HL-60/S4 treated with retinoic acid at 250 ng/mL for 4 days and 3 days (cell line): ENCODE data around the gene FARP1.

Source experiments
- in situ Hi-C: fragments of 300-500 bp; cut with MboI; formaldehyde crosslinking; loops from 2 replicates; pipeline ENCODE4 v1.7.0; 2022; ENCODE audit warnings: low sequenced_read_pairs

FARP1 gene

GRCh38 chr13:98275681-98276171 is 132.8 kb downstream of the FARP1 start:
- in situ Hi-C loops = no loop called here

GRCh38 chr13:98276486-98276885 is 133.6 kb downstream of the FARP1 start:
- in situ Hi-C loops = no loop called here

GRCh38 chr13:98278068-98278724 is 135.3 kb downstream of the FARP1 start:
- in situ Hi-C loops = no loop called here

GRCh38 chr13:98279473-98280175 is 136.7 kb downstream of the FARP1 start:
- in situ Hi-C loops = no loop called here

GRCh38 chr13:98280176-98280510 is 137.2 kb downstream of the FARP1 start:
- in situ Hi-C loops = no loop called here

- in situ Hi-C loops = no loop called here
Observed at GRCh38 chr13:98284679-98285078, 141.8 kb downstream of the FARP1 start.

- in situ Hi-C loops = no loop called here
Observed at GRCh38 chr13:98285317-98285716, 142.4 kb downstream of the FARP1 start.

- in situ Hi-C loops = no loop called here
Observed at GRCh38 chr13:98285852-98286594, 143.1 kb downstream of the FARP1 start.

- in situ Hi-C loops = no loop called here
Observed at GRCh38 chr13:98286799-98287198, 143.9 kb downstream of the FARP1 start.

GRCh38 chr13:98288211-98288610 is 145.3 kb downstream of the FARP1 start:
- in situ Hi-C loops = no loop called here

GRCh38 chr13:98289339-98289945 is 146.5 kb downstream of the FARP1 start:
- in situ Hi-C loops = no loop called here

GRCh38 chr13:98290261-98290660 is 147.4 kb downstream of the FARP1 start:
- in situ Hi-C loops = no loop called here

- in situ Hi-C loops = no loop called here
Observed at GRCh38 chr13:98291658-98292057, 148.8 kb downstream of the FARP1 start.

GRCh38 chr13:98293103-98293502 is 150.2 kb downstream of the FARP1 start:
- in situ Hi-C loops = no loop called here

- in situ Hi-C loops = no loop called here
Observed at GRCh38 chr13:98293570-98294142, 150.8 kb downstream of the FARP1 start.

- in situ Hi-C loops = no loop called here
Observed at GRCh38 chr13:98295371-98295770, 152.5 kb downstream of the FARP1 start.

GRCh38 chr13:98297051-98297450 is 154.2 kb downstream of the FARP1 start:
- in situ Hi-C loops = no loop called here

- in situ Hi-C loops = no loop called here
Observed at GRCh38 chr13:98297745-98298144, 154.9 kb downstream of the FARP1 start.

GRCh38 chr13:98298599-98298998 is 155.7 kb downstream of the FARP1 start:
- in situ Hi-C loops = no loop called here

GRCh38 chr13:98299235-98299965 is 156.5 kb downstream of the FARP1 start:
- in situ Hi-C loops = no loop called here
